OCI-LY1 (cell line): Measurements from ENCODE around the gene ERBB4.

Experiments used
- H2AFZ ChIP-seq: fragments of 200-600 bp; sonication (generic), shearing (Covaris generic); 2 replicates; pipeline ENCODE4 v1.6.0; 2014; ENCODE audit warnings: antibody characterized with exemption, mild to moderate bottlenecking, low read length
- H3F3A ChIP-seq: fragments of 200-600 bp; sonication (generic), shearing (Covaris generic); 2 replicates; pipeline ENCODE4 v1.6.0; 2014; ENCODE audit warnings: mild to moderate bottlenecking, antibody characterized with exemption, low read length, moderate library complexity; ENCODE audit not compliant: insufficient read depth
- H3K27ac ChIP-seq: fragments of 200-600 bp; sonication (generic); 2 replicates; pipeline ENCODE4 v1.5.1; 2014; ENCODE audit warnings: low read length, mixed run types, mild to moderate bottlenecking, low read depth; ENCODE audit not compliant: poor library complexity, severe bottlenecking
- H3K27me3 ChIP-seq: fragments of 200-600 bp; sonication (generic); 2 replicates; pipeline ENCODE4 v1.6.0; 2014; ENCODE audit warnings: antibody characterized with exemption, mild to moderate bottlenecking, low read length, moderate library complexity; ENCODE audit not compliant: insufficient read depth
- H3K36me3 ChIP-seq: fragments of 200-600 bp; sonication (generic); 2 replicates; pipeline ENCODE4 v1.6.1; 2014; ENCODE audit warnings: mild to moderate bottlenecking, antibody characterized with exemption, low read length, moderate library complexity, mixed read lengths; ENCODE audit not compliant: insufficient read depth
- H3K4me1 ChIP-seq: fragments of 200-600 bp; sonication (generic); 2 replicates; pipeline ENCODE4 v1.5.1; 2014; ENCODE audit warnings: mild to moderate bottlenecking, low read length, moderate library complexity; ENCODE audit not compliant: insufficient read depth, severe bottlenecking
- H3K4me2 ChIP-seq: fragments of 200-600 bp; sonication (generic), shearing (Covaris generic); 2 replicates; pipeline ENCODE4 v1.6.1; 2014; ENCODE audit warnings: low read length
- H3K4me3 ChIP-seq: fragments of 200-600 bp; sonication (generic); 2 replicates; pipeline ENCODE4 v1.5.1; 2014; ENCODE audit warnings: low read length, low read depth, mild to moderate bottlenecking, mixed read lengths; ENCODE audit not compliant: poor library complexity, severe bottlenecking
- H3K79me2 ChIP-seq: fragments of 200-600 bp; shearing (Covaris generic); 2 replicates; pipeline ENCODE4 v1.6.1; 2016; ENCODE audit warnings: mixed run types, low read length, mixed read lengths; ENCODE audit not compliant: insufficient read depth
- H3K9ac ChIP-seq: fragments of 200-600 bp; sonication (generic), shearing (Covaris generic); 2 replicates; pipeline ENCODE4 v1.6.1; 2014; ENCODE audit warnings: mild to moderate bottlenecking, low read length, mixed read lengths
- H3K9me2 ChIP-seq: fragments of 200-600 bp; sonication (generic), shearing (Covaris generic); 2 replicates; pipeline ENCODE4 v1.6.1; 2014; ENCODE audit warnings: low read depth, mild to moderate bottlenecking, low read length, mixed read lengths
- H3K9me3 ChIP-seq: fragments of 200-600 bp; shearing (Covaris generic); 2 replicates; pipeline ENCODE4 v1.6.1; 2014; ENCODE audit warnings: low read length, mixed read lengths
- H4K20me1 ChIP-seq: fragments of 200-600 bp; sonication (generic), shearing (Covaris generic); 2 replicates; pipeline ENCODE4 v1.6.0; 2016; ENCODE audit warnings: mild to moderate bottlenecking, low read length; ENCODE audit not compliant: insufficient read depth
- CTCF ChIP-seq: fragments of 200-600 bp; sonication (generic), shearing (Covaris generic); IDR thresholded peaks from 2 replicates; pipeline ENCODE4 v1.5.1; 2017; ENCODE audit warnings: mild to moderate bottlenecking, antibody characterized with exemption, low read length, moderate library complexity, mixed read lengths
- EZH2 ChIP-seq: fragments of 200-600 bp; sonication (generic), shearing (Covaris generic); IDR thresholded peaks from 2 replicates; pipeline ENCODE4 v1.8.0; 2017; ENCODE audit warnings: borderline replicate concordance, mixed run types, mild to moderate bottlenecking, antibody characterized with exemption, low read length, moderate library complexity, mixed read lengths

ERBB4 gene

GRCh38 chr2:211900518-211900917, 638.1 kb downstream of the ERBB4 start:
- Histone ChIP-seq H3K9me2 (no peaks in the 10 kb centered on the region), H3K36me3 (no peaks in the 10 kb centered on the region), H3K79me2 (peaks cover 9% of the 10 kb centered on the region), H3K27ac (no peak overlapping the region), H3K9ac (no peak overlapping the region), H3K27me3 (no peaks in the 10 kb centered on the region), H3K4me3 (no peak overlapping the region), H3K4me1 (peaks cover 39% of the 10 kb centered on the region), H3K4me2 (no peak overlapping the region), H3F3A (no peaks in the 10 kb centered on the region), H2AFZ (no peak overlapping the region), H4K20me1 (no peaks in the 10 kb centered on the region), H3K9me3 (no peaks in the 10 kb centered on the region)
- TF ChIP-seq CTCF (no peak), EZH2 (no peak)

- Histone ChIP-seq H3K4me2 (no peak overlapping the region), H3K79me2 (peaks cover 9% of the 10 kb centered on the region)
Measured at GRCh38 chr2:211900000-211900399, 638.6 kb downstream of the ERBB4 start.

GRCh38 chr2:211898702-211899101, 639.9 kb downstream of the ERBB4 start:
- H3K4me2 ChIP-seq = no peak overlapping the region
- no peaks in the 10 kb centered on the region for H3K9me3 ChIP-seq
- H3K36me3 ChIP-seq = no peaks in the 10 kb centered on the region
- peaks cover 7% of the 10 kb centered on the region for H3K79me2 ChIP-seq
- no peak overlapping the region for H3K9ac ChIP-seq
- no peak overlapping the region for H3K4me3 ChIP-seq
- no peak overlapping the region for H3K27ac ChIP-seq
- H3K27me3 ChIP-seq = no peaks in the 10 kb centered on the region
- TF ChIP-seq EZH2 (no peak), CTCF (no peak)
- no peaks in the 10 kb centered on the region for H4K20me1 ChIP-seq
- H2AFZ ChIP-seq = no peak overlapping the region
- peaks cover 23% of the 10 kb centered on the region for H3K4me1 ChIP-seq
- no peaks in the 10 kb centered on the region for H3K9me2 ChIP-seq
- H3F3A ChIP-seq = no peaks in the 10 kb centered on the region

More at GRCh38 chr2:211900000-211900399, 638.6 kb downstream of the ERBB4 start:
- Histone ChIP-seq H3K27me3 (no peaks in the 10 kb centered on the region), H3K27ac (no peak overlapping the region), H4K20me1 (no peaks in the 10 kb centered on the region), H3K4me1 (peaks cover 36% of the 10 kb centered on the region), H3K36me3 (no peaks in the 10 kb centered on the region), H3K9ac (no peak overlapping the region), H3K9me3 (no peaks in the 10 kb centered on the region), H3K4me3 (no peak overlapping the region), H3F3A (no peaks in the 10 kb centered on the region), H2AFZ (no peak overlapping the region), H3K9me2 (no peaks in the 10 kb centered on the region)
- TF ChIP-seq CTCF (no peak), EZH2 (no peak)
